HL-60 (cell line): ENCODE data around the gene MAPK9.

Experiments
- DNase-seq, 2 experiments: peaks; one replicate each; pipeline ENCODE4 v3.0.0-alpha.2; 2010 to 2020; ENCODE audit warnings: low read depth in 1 of 2, low spot score in 1 of 2
- H3K27ac ChIP-seq: fragments of 250-450 bp; sonication (Bioruptor Pico); replicated peaks from 2 replicates; pipeline ENCODE4 v1.5.1; 2020; ENCODE audit warnings: mild to moderate bottlenecking, moderate library complexity
- H3K27me3 ChIP-seq: fragments of 250-450 bp; sonication (Bioruptor Pico); 2 replicates; pipeline ENCODE4 v1.5.1; 2021; ENCODE audit warnings: mild to moderate bottlenecking, moderate library complexity; ENCODE audit not compliant: insufficient read depth, poor library complexity, severe bottlenecking
- H3K4me3 ChIP-seq: replicated peaks from 2 replicates; pipeline ENCODE4 v1.5.1; 2011; ENCODE audit warnings: mild to moderate bottlenecking, control low read depth, low read length; ENCODE audit not compliant: insufficient read depth
- GABPA ChIP-seq: IDR thresholded peaks from 2 replicates; pipeline ENCODE4 v1.6.1; 2012; ENCODE audit warnings: low read depth
- POLR2AphosphoS5 ChIP-seq: IDR thresholded peaks from 2 replicates; pipeline ENCODE4 v1.6.1; 2012; ENCODE audit warnings: low read depth
- SPI1 ChIP-seq: IDR thresholded peaks from 2 replicates; pipeline ENCODE4 v1.6.1; 2012; ENCODE audit warnings: low read depth, mild to moderate bottlenecking, borderline replicate concordance
- TF ChIP-seq, protein P1 (sequence below): IDR thresholded peaks from one replicate; pipeline ENCODE4 v1.5.1; 2011; ENCODE audit warnings: low read length, control low read depth, inconsistent platforms; ENCODE audit not compliant: insufficient read depth
- TF ChIP-seq, protein P2 (sequence below): IDR thresholded peaks from 2 replicates; pipeline ENCODE4 v1.6.1; 2012; ENCODE audit warnings: low read depth; ENCODE audit not compliant: insufficient replicate concordance

MAPK9 gene

GRCh38 chr5:180324601-180324950 lies 32.7 kb upstream of the MAPK9 start:
- Histone ChIP-seq H3K4me3 (no peak overlapping the region), H3K27ac (no peak overlapping the region), H3K27me3 (no peaks in the 10 kb centered on the region)
- DNase-seq, result no peak
- TF ChIP-seq SPI1 (no peak), GABPA (no peak), POLR2AphosphoS5 (no peak)
- TF ChIP-seq, protein P1, sequence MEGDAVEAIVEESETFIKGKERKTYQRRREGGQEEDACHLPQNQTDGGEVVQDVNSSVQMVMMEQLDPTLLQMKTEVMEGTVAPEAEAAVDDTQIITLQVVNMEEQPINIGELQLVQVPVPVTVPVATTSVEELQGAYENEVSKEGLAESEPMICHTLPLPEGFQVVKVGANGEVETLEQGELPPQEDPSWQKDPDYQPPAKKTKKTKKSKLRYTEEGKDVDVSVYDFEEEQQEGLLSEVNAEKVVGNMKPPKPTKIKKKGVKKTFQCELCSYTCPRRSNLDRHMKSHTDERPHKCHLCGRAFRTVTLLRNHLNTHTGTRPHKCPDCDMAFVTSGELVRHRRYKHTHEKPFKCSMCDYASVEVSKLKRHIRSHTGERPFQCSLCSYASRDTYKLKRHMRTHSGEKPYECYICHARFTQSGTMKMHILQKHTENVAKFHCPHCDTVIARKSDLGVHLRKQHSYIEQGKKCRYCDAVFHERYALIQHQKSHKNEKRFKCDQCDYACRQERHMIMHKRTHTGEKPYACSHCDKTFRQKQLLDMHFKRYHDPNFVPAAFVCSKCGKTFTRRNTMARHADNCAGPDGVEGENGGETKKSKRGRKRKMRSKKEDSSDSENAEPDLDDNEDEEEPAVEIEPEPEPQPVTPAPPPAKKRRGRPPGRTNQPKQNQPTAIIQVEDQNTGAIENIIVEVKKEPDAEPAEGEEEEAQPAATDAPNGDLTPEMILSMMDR, result no peak
- TF ChIP-seq, protein P2, sequence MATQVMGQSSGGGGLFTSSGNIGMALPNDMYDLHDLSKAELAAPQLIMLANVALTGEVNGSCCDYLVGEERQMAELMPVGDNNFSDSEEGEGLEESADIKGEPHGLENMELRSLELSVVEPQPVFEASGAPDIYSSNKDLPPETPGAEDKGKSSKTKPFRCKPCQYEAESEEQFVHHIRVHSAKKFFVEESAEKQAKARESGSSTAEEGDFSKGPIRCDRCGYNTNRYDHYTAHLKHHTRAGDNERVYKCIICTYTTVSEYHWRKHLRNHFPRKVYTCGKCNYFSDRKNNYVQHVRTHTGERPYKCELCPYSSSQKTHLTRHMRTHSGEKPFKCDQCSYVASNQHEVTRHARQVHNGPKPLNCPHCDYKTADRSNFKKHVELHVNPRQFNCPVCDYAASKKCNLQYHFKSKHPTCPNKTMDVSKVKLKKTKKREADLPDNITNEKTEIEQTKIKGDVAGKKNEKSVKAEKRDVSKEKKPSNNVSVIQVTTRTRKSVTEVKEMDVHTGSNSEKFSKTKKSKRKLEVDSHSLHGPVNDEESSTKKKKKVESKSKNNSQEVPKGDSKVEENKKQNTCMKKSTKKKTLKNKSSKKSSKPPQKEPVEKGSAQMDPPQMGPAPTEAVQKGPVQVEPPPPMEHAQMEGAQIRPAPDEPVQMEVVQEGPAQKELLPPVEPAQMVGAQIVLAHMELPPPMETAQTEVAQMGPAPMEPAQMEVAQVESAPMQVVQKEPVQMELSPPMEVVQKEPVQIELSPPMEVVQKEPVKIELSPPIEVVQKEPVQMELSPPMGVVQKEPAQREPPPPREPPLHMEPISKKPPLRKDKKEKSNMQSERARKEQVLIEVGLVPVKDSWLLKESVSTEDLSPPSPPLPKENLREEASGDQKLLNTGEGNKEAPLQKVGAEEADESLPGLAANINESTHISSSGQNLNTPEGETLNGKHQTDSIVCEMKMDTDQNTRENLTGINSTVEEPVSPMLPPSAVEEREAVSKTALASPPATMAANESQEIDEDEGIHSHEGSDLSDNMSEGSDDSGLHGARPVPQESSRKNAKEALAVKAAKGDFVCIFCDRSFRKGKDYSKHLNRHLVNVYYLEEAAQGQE, result no peak

GRCh38 chr5:180323941-180324600 lies 32.2 kb upstream of the MAPK9 start:
- Histone ChIP-seq H3K27ac (no peak overlapping the region), H3K27me3 (no peaks in the 10 kb centered on the region), H3K4me3 (no peak overlapping the region)
- no peak for DNase-seq
- no peak for TF ChIP-seq GABPA
- TF ChIP-seq, protein P1, result no peak
- TF ChIP-seq, protein P2, result peak; percentile 43

DNA sequence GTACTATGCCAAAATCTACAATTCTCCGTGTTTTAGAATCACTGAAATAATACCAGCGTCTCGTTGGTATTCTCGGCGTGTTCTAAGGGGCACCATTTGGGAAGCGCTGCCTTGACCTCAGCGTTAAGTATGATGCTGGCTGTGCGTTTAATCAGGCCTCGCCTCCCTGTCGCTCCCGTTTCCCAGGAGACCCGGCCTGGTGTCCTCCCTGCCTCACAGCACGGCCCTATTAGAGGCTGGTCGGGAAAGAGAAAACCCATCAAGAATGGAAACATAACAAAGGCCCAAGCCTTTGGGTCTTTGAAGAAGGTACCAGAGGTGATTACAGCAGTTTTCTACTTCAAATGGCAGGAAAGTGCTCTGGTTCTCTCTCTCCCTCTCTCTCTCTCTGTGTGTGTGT lies 31.3 kb upstream of the MAPK9 start:
- TF ChIP-seq, protein P1, result no peak
- TF ChIP-seq, protein P2, result no peak
- no peak for TF ChIP-seq POLR2AphosphoS5
- no peak for TF ChIP-seq SPI1
- no peak for TF ChIP-seq GABPA
- no peak overlapping the region for H3K27ac ChIP-seq
- H3K27me3 ChIP-seq, result no peaks in the 10 kb centered on the region
- H3K4me3 ChIP-seq, result no peak overlapping the region
- no peak for DNase-seq
